HG02610 (cell line): Measurements from ENCODE around the gene NCL.
"Not testable (repeated sequence)": the region's sequence is repeated elsewhere in the genome, so short reads cannot be mapped to it uniquely, and the experiment has no call there.

ENCODE experiments used
- ATAC-seq: cut with Tn5 transposase; IDR thresholded peaks from one replicate; pipeline ENCODE4 v1.9.1; 2021; ENCODE audit warnings: mild to moderate bottlenecking, moderate library complexity; ENCODE audit not compliant: unreplicated experiment

NCL gene

GRCh38 chr2:231407686-231408085 is 56.6 kb downstream of the NCL start:
- not testable (repeated sequence) for ATAC-seq

DNA sequence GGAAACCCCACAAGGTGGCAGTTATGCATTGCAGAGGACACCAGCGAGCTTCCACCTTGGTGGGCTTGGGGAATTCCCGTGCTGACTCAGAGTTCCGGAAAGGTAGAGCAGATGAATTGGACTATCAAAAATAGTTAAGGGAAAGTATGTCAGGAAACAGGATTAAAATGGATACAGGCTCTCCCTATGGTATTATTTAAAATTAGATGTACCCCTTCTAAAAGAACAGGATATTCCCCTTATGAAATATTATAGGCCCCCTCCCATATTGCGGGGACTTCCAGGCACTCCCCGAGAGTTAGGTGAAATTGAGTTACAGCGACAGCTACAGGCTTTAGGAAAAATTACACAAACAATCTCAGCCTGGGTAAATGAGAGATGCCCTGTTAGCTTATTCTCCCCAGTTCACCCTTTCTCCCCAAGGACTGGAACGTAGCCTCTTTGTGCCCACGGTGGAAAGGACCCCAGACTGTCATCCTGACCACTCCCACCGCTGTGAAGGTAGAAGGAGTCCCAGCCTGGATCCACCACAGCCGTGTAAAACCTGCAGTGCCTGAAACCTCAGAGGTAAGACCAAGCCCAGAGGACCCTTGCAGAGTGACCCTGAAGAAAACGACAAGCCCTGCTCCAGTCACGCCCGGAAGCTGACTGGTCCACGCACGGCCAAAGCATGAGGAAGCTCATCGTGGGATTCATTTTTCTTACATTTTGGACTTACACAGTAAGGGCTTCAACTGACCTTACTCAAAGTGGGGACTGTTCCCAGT is 58.5 kb downstream of the NCL start:
- ATAC-seq: not testable (repeated sequence)

DNA sequence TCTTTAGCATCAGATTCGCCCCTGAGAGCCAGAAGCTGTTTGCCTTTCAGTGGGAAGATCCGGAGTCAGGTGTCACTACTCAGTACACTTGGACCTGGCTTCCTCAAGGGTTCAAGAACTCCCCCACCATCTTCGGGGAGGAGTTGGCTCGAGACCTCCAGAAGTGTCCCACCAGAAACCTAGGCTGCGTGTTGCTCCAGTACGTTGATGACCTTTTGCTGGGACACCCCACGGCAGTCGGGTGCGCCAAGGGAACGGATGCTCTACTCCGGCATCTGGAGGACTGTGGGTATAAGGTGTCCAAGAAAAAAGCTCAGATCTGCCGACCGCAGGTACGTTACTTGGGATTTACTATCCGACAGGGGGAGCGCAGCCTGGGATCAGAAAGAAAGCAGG is 60.1 kb downstream of the NCL start:
- ATAC-seq: not testable (repeated sequence)
